Stimulated activated effector memory CD8-positive, alpha-beta T cell treated with anti-CD3 and anti-CD28 coated beads, Interleukin-12 subunit alpha, Interleukin-12 subunit beta, amount 100 ng/mL, for 72 hours (primary cell): ENCODE results near the gene VIT.

Experiments used
- ATAC-seq: fragments of 150-1000 bp; cut with Tn5 transposase; 2 replicates; pipeline ENCODE4 v1.10.0; 2021
- DNase-seq, 2 donors: peaks; one replicate each; pipeline ENCODE4 v3.0.0; 2021 to 2022; ENCODE audit warnings: low spot score in 2 of 2
- H3K27ac Mint-ChIP-seq: one replicate; pipeline ENCODE4 v1.8.0; 2022; ENCODE audit warnings: mild to moderate bottlenecking, mixed read lengths
- H3K36me3 Mint-ChIP-seq: one replicate; pipeline ENCODE4 v1.8.0; 2022; ENCODE audit warnings: mild to moderate bottlenecking, mixed read lengths
- H3K4me1 Mint-ChIP-seq: one replicate; pipeline ENCODE4 v1.8.0; 2022; ENCODE audit warnings: mixed read lengths
- H3K4me3 Mint-ChIP-seq: one replicate; pipeline ENCODE4 v1.8.0; 2022; ENCODE audit warnings: mild to moderate bottlenecking, mixed read lengths
- H3K9me3 Mint-ChIP-seq: one replicate; pipeline ENCODE4 v1.8.0; 2022; ENCODE audit warnings: mixed read lengths

VIT gene

GRCh38 chr2:36858551-36859365, 162.3 kb downstream of the VIT start:
- ATAC-seq = peak; percentile 73
- Mint-ChIP-seq H3K4me3 (no peak overlapping the region), H3K36me3 (peaks cover 74% of the 10 kb centered on the region), H3K27ac (peak overlapping the region; percentile 69), H3K9me3 (no peaks in the 10 kb centered on the region), H3K4me1 (peaks cover 22% of the 10 kb centered on the region)
- DNase-seq = no peak

- Mint-ChIP-seq H3K36me3 (peaks cover 67% of the 10 kb centered on the region), H3K9me3 (no peaks in the 10 kb centered on the region), H3K4me3 (no peak overlapping the region), H3K27ac (peak overlapping the region; percentile 69), H3K4me1 (peaks cover 22% of the 10 kb centered on the region)
- ATAC-seq (peak; percentile 82), DNase-seq (no peak)
Measured at GRCh38 chr2:36859366-36859792, 162.9 kb downstream of the VIT start.

DNA sequence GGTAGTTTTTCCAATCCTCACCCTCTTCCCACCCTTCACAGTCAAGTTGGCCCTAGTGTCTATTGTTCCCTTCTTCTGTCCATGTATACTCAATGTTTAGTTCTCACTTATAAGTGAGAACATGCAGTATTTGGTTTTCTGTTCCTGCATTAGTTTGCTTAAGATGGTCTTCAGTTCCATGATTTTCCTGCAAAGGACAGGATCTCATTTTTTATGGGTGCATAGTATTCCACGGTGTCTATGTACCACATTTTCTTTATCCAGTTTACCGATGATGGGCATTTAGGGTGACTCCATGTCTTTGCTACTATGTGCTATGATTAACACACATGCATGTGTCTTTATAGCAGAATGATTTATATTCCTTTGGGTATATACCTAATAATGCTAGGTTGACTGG, 165.4 kb downstream of the VIT start:
- ATAC-seq (no peak), DNase-seq (no peak)
- H3K36me3 Mint-ChIP-seq = peaks cover 62% of the 10 kb centered on the region
- no peak overlapping the region for H3K4me3 Mint-ChIP-seq
- no peaks in the 10 kb centered on the region for H3K9me3 Mint-ChIP-seq
- H3K4me1 Mint-ChIP-seq = peaks cover 22% of the 10 kb centered on the region
- H3K27ac Mint-ChIP-seq = no peak overlapping the region
